Activated naive CD4-positive, alpha-beta T cell treated with anti-CD3 and anti-CD28 coated beads, Interleukin-2, amount 50 U/mL, for 24 hours (primary cell): ENCODE data around the gene ZNF3.
"Not testable (repeated sequence)": the region's sequence is repeated elsewhere in the genome, so short reads cannot be mapped to it uniquely, and the experiment has no call there.

Source experiments
- H3K27ac Mint-ChIP-seq: one replicate; pipeline ENCODE4 v1.8.0; 2021; ENCODE audit warnings: mild to moderate bottlenecking, mixed read lengths
- H3K27me3 Mint-ChIP-seq: one replicate; pipeline ENCODE4 v1.8.0; 2021; ENCODE audit warnings: mixed read lengths
- H3K36me3 Mint-ChIP-seq: one replicate; pipeline ENCODE4 v1.8.0; 2021; ENCODE audit warnings: mixed read lengths
- H3K4me1 Mint-ChIP-seq: one replicate; pipeline ENCODE4 v1.8.0; 2021; ENCODE audit warnings: mixed read lengths
- H3K4me3 Mint-ChIP-seq: one replicate; pipeline ENCODE4 v1.8.0; 2021; ENCODE audit warnings: mild to moderate bottlenecking, mixed read lengths
- H3K9me3 Mint-ChIP-seq: one replicate; pipeline ENCODE4 v1.8.0; 2021; ENCODE audit warnings: mixed read lengths

Gene ZNF3

GRCh38 chr7:100081535-100082102 lies at the start of gene ZNF3:
Gene ZNF3, minus strand, starts transcription at chr7:100081723. Its CDS starts 4,366 bp downstream, at chr7:100077357.
- no peaks in the 10 kb centered on the region for H3K27me3 Mint-ChIP-seq
- peaks cover 6% of the 10 kb centered on the region for H3K36me3 Mint-ChIP-seq
- no peaks in the 10 kb centered on the region for H3K9me3 Mint-ChIP-seq
- H3K4me3 Mint-ChIP-seq, result peak within 1 kb of the TSS; percentile 94
- H3K27ac Mint-ChIP-seq, result peak within 1 kb of the TSS; percentile 91
- peaks cover 37% of the 10 kb centered on the region for H3K4me1 Mint-ChIP-seq

DNA sequence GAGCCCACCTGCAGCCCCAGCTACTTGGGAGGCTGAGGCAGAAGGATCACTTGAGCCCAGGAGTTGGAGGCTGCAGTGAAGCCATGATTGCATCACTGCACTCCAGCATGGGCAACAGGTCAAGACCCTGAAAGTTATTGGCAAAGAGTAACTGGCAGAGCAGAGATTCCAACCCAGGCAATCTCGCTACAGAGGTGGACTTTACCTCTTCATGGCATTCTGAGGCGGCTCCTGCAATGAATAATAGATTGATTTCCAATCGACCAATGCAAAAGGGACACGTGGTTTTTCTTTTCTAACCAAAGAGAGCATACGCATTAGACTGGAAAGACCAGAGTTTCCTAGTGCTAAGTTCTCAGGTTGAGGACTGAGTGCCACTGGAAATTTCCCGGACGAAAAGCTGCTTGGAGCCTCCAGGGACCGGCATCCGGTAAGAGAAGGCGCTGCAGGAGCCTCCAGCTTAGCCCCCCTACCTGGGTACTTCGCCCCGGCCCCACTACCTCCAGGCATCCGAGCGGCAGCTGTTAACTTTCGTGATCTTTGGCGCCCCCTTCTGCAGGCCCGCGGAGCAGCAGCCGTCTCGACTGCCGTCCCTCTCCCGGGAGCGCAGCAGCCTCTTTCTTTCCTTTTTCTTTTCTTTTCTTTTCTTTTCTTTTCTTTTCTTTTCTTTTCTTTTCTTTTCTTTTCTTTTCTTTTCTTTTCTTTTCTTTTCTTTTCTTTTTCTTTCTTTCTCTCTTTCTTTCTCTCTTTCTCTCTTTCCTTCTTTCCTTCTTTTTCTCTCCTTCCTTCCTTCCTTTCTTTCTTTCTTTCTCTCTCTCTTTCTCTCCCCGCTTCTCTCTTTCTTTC lies 49.3 kb upstream of the ZNF3 start:
- Mint-ChIP-seq H3K4me1 (peaks cover 21% of the 10 kb centered on the region), H3K9me3 (no peaks in the 10 kb centered on the region), H3K4me3 (peak overlapping the region; percentile 33), H3K36me3 (peaks cover 1% of the 10 kb centered on the region), H3K27me3 (no peaks in the 10 kb centered on the region), H3K27ac (no peak overlapping the region)

- H3K4me1 Mint-ChIP-seq, result peaks cover 27% of the 10 kb centered on the region
- H3K27ac Mint-ChIP-seq, H3K4me3 Mint-ChIP-seq, H3K27me3 Mint-ChIP-seq, H3K9me3 Mint-ChIP-seq, H3K36me3 Mint-ChIP-seq: not testable (repeated sequence)
Observed at GRCh38 chr7:100130220-100130607, 48.7 kb upstream of the ZNF3 start.

- Mint-ChIP-seq H3K27ac (peak overlapping the region; percentile 81), H3K4me1 (peaks cover 39% of the 10 kb centered on the region), H3K9me3 (no peaks in the 10 kb centered on the region), H3K36me3 (peaks cover 1% of the 10 kb centered on the region), H3K4me3 (peak overlapping the region; percentile 98), H3K27me3 (no peaks in the 10 kb centered on the region)
Observed at GRCh38 chr7:100128637-100128963, 47.1 kb upstream of the ZNF3 start.

DNA sequence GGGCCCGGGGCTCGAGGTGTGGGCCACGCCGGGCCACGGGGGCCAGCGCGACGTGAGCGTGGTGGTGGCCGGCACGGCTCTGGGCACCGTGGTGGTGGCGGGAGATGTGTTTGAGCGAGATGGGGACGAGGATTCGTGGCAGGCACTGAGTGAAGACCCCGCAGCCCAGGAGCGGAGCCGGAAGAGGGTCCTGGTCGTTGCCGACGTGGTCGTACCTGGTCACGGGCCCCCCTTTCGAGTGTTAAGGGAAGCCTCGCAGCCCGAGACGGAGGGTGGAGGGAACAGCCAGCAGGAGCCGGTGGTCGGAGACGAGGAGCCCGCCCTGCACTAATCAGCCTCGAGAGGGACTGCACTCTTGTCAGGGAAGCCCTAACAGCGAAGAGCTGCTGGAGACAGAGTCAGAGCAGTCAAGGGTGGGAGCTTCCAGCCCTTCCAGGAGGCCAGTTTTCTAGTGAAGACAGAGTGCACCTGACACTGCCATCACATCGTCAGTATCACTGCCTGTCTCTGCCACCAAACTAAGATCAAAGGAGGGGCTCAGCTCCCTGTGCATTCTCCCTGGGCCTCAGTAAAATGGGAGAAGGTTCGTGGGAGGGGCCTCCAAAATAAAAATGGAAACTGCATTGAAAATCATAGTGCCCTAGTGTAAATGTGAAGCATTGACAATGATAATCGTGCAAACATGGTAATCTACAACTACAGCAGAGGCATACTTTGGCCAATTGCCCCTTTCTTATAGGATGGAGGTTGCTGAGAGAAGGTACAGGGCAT lies 46.5 kb upstream of the ZNF3 start:
- peak overlapping the region; percentile 81 for H3K27ac Mint-ChIP-seq
- peaks cover 1% of the 10 kb centered on the region for H3K36me3 Mint-ChIP-seq
- peak overlapping the region; percentile 98 for H3K4me3 Mint-ChIP-seq
- H3K9me3 Mint-ChIP-seq, result no peaks in the 10 kb centered on the region
- no peaks in the 10 kb centered on the region for H3K27me3 Mint-ChIP-seq
- peaks cover 39% of the 10 kb centered on the region for H3K4me1 Mint-ChIP-seq

DNA sequence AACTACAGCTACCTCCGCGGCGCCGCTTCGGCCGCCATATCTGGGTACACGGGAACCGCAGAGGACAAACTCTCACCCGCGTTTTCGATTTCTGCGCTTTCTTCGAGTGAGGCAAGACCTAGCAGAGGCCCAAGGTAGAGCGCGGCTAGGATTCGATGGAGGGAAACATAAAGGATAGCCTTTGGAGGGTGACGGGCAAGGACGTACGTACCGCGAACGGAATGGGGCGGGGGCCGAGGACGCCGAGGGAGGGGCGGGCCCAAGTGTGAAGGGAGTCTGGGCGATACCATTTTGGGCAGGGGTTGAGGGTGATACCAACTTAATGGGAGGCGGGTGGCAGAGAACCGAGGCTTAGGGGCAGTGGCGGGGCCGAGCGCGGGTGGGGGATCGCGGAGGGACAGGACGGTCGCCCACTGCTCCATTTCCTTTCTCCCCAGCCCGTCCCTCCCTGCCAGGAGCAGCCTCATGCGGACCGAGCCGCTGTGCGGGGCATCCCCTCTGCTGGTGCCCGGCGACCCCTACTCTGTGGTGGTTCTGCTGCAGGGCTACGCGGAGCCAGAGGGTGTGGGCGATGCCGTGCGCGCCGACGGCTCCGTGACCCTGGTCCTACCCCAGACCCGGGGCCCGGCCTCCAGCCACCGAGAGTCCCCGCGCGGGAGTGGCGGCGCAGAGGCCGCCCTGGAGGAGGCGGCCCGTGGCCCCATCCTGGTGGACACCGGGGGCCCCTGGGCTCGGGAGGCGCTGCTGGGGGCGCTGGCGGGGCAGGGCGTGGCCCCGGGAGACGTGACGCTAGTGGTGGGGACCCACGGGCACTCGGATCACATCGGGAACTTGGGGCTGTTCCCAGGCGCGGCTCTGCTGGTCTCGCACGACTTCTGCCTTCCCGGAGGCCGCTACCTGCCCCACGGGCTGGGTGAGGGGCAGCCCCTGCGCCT lies 45.7 kb upstream of the ZNF3 start, which contains the start of gene MBLAC1:
Gene MBLAC1, plus strand, starts transcription at position 37 of the 935 bp plus-strand sequence. Its CDS starts 429 bp downstream, at position 466.
- Mint-ChIP-seq H3K9me3 (no peaks in the 10 kb centered on the region), H3K27ac (peak within 1 kb of the TSS; percentile 98), H3K4me1 (peaks cover 37% of the 10 kb centered on the region), H3K27me3 (no peaks in the 10 kb centered on the region), H3K36me3 (peaks cover 2% of the 10 kb centered on the region), H3K4me3 (peak within 1 kb of the TSS; percentile 98)

GRCh38 chr7:100126239-100126930 lies 44.9 kb upstream of the ZNF3 start:
- Mint-ChIP-seq H3K36me3 (peaks cover 2% of the 10 kb centered on the region), H3K4me3 (peak overlapping the region; percentile 98), H3K27ac (peak overlapping the region; percentile 98), H3K27me3 (no peaks in the 10 kb centered on the region), H3K9me3 (no peaks in the 10 kb centered on the region), H3K4me1 (peaks cover 33% of the 10 kb centered on the region)

- no peaks in the 10 kb centered on the region for H3K9me3 Mint-ChIP-seq
- H3K4me3 Mint-ChIP-seq, result peak overlapping the region; percentile 98
- H3K27me3 Mint-ChIP-seq, result no peaks in the 10 kb centered on the region
- H3K36me3 Mint-ChIP-seq, result peaks cover 2% of the 10 kb centered on the region
- H3K4me1 Mint-ChIP-seq, result peaks cover 37% of the 10 kb centered on the region
- H3K27ac Mint-ChIP-seq, result peak overlapping the region; percentile 46
Observed at GRCh38 chr7:100124301-100125230, 43.0 kb upstream of the ZNF3 start.

DNA sequence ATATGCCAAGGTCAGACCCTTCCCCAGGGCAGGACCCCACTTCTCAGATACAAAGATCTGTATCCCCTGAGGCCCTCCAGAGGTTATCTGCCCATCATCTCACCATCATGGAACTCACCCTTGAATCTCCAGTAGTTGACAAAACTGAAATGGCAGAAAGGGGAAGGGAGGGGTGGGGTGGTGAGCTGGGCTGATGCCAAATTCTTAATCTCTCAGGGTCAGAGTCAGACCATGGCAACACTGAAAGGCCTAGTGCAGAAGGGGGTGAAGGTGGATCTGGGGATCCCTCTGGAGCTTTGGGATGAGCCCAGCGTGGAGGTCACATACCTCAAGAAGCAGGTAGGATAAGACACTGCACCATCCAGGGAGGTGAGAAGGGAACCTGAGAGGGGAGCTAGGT lies 41.0 kb upstream of the ZNF3 start:
- peaks cover 2% of the 10 kb centered on the region for H3K36me3 Mint-ChIP-seq
- H3K27ac Mint-ChIP-seq, result no peak overlapping the region
- no peak overlapping the region for H3K4me3 Mint-ChIP-seq
- peaks cover 45% of the 10 kb centered on the region for H3K4me1 Mint-ChIP-seq
- no peaks in the 10 kb centered on the region for H3K27me3 Mint-ChIP-seq
- H3K9me3 Mint-ChIP-seq, result no peaks in the 10 kb centered on the region

DNA sequence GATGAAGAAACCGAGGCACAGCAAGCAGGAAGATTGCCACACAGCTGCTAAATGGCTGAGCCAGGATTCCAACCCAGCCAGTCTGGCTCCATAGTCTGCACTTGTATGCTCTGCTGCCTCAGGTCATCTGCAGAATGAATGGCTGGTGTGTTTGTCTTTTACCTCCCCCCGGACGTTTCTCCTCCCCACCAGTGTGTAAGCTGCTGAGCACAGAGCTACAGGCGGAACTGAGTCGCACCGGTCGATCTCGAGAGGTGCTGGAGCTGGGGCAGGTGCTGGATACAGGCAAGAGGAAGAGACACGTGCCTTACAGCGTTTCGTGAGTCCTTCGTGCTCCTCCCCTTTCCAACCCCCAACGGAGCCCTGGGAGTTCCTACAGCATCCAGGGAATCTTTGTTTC lies 40.5 kb upstream of the ZNF3 start:
- Mint-ChIP-seq H3K9me3 (no peaks in the 10 kb centered on the region), H3K27me3 (no peaks in the 10 kb centered on the region), H3K27ac (no peak overlapping the region), H3K4me1 (peaks cover 45% of the 10 kb centered on the region), H3K4me3 (no peak overlapping the region), H3K36me3 (peaks cover 2% of the 10 kb centered on the region)

DNA sequence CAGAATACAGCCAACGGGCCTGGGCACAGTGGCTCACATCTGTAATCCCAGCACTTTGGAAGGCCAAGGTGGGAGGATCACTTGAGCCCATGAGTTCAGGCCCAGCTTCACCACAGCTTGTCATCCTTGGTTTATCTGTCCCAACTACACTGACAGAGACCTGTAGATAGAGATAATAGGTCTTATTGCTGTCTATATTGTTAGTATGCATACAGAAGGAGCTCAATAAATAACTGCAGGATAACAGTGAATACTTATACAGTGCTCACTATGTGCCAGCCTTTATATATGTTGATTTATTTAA lies 39.2 kb upstream of the ZNF3 start:
- H3K4me1 Mint-ChIP-seq, result peaks cover 47% of the 10 kb centered on the region
- peak overlapping the region; percentile 94 for H3K4me3 Mint-ChIP-seq
- peak overlapping the region; percentile 100 for H3K27ac Mint-ChIP-seq
- no peaks in the 10 kb centered on the region for H3K27me3 Mint-ChIP-seq
- H3K9me3 Mint-ChIP-seq, result no peaks in the 10 kb centered on the region
- peaks cover 4% of the 10 kb centered on the region for H3K36me3 Mint-ChIP-seq

GRCh38 chr7:100119970-100120732 lies 38.6 kb upstream of the ZNF3 start:
- Mint-ChIP-seq H3K27ac (peak overlapping the region; percentile 100), H3K4me3 (peak overlapping the region; percentile 94), H3K27me3 (no peaks in the 10 kb centered on the region), H3K4me1 (peaks cover 41% of the 10 kb centered on the region), H3K36me3 (peaks cover 4% of the 10 kb centered on the region), H3K9me3 (no peaks in the 10 kb centered on the region)
